Keratinocyte (primary cell): ENCODE data around the gene HOTAIR.

Experiments
- EZH2 ChIP-seq: IDR thresholded peaks from one replicate; pipeline ENCODE4 v1.6.1; 2012; ENCODE audit warnings: inconsistent platforms, mild to moderate bottlenecking, low read length, moderate library complexity
- TF ChIP-seq, protein P1 (sequence below), 3 experiments: IDR thresholded peaks in 1 of 3; conservative IDR thresholded peaks in 1 of 3; optimal IDR thresholded peaks in 1 of 3; 2 replicates in 2 of 3; 3 replicates in 1 of 3; pipeline versions ENCODE3 to v1.5.1; 2011; ENCODE audit warnings: low read length in 3 of 3, mild to moderate bottlenecking in 3 of 3, moderate library complexity in 2 of 3, control low read depth in 1 of 3, inconsistent platforms in 1 of 3; ENCODE audit not compliant: insufficient read depth in 2 of 3; ENCODE audit errors: extremely low read depth in 1 of 3

DNA sequence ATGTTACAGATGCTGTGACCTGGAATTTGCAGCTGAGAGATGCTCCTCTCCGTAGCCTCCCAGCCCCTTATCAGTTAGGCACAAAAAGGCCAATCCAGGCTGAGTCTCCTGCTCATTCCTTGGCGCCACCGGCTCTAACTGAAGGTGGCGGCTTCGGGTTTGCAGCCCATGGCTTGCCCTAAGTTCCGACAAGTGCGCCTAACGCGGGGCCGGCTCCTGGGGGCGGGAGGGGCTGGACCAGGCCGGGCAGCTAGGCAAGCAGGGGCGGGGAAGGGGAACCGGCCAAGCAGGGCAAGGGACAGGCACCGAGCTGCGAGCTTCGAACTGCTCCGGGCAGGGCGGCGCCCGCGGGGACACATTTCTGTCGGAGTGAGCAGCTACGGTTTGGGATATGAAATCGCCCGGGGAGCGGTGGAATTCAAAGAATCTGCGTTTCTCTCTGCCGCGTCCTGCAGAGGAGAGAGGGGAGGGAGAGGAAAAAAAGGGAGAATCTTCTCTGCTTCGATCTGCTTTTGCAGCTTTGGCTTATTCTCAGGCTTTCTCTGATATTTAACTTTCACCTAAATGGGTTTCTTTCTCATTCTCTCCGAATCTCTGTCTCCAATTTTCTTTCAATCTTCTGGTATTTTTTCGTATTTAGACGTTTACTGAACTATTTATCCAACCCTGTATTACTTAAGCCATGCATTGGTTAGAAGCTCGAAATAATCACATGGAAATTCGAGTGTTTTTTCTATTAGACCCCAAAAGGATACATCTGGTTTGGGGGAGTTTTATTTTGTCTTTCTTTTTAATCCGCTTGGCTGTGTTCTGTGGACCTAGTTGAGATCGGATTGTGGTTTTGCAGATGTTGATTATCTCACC lies 21.7 kb downstream of the HOTAIR start:
- TF ChIP-seq, protein P1, sequence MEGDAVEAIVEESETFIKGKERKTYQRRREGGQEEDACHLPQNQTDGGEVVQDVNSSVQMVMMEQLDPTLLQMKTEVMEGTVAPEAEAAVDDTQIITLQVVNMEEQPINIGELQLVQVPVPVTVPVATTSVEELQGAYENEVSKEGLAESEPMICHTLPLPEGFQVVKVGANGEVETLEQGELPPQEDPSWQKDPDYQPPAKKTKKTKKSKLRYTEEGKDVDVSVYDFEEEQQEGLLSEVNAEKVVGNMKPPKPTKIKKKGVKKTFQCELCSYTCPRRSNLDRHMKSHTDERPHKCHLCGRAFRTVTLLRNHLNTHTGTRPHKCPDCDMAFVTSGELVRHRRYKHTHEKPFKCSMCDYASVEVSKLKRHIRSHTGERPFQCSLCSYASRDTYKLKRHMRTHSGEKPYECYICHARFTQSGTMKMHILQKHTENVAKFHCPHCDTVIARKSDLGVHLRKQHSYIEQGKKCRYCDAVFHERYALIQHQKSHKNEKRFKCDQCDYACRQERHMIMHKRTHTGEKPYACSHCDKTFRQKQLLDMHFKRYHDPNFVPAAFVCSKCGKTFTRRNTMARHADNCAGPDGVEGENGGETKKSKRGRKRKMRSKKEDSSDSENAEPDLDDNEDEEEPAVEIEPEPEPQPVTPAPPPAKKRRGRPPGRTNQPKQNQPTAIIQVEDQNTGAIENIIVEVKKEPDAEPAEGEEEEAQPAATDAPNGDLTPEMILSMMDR (optimal IDR thresholded peaks at IDR 0.05 in 1 of 3, IDR thresholded peaks at IDR 0.05 in 1 of 3, conservative IDR thresholded peaks at IDR 0.05 in 1 of 3; ENCODE audit: extremely low read depth in 1 of 3, insufficient read depth in 2 of 3, low read length in 3 of 3) = no peak
- TF ChIP-seq EZH2 = no peak
